Stimulated activated CD8-positive, alpha-beta memory T cell treated with anti-CD3 and anti-CD28 coated beads, Interleukin-2, amount 100 ng/mL, for 1 hour (primary cell): ENCODE data around the gene ZNF277.

Experiments
- DNase-seq, 2 donors: peaks; one replicate each; pipeline ENCODE4 v3.0.0-alpha.2; 2020; ENCODE audit warnings: low read depth in 2 of 2

The ZNF277 gene

DNA sequence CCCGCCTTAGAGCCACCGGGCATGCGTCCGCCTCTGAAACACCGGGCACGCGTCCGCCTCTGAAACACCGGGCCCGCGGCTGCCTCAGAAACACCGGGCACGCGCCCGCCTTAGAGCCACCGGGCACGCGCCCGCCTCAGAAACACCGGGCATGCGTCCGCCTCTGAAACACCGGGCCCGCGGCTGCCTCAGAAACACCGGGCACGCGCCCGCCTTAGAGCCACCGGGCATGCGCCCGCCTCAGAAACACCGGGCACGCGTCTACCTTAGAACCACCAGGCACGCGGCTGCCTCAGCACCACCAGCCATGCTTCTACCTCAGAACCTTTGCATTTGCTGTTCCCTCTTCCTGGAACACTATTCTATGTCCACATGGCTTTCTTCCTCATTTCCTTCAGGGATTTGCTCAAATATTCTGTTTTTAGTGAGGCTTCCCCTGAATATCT lies 185.4 kb downstream of the ZNF277 start:
- peak; percentile 20 to 28 for DNase-seq
